Forelimb muscle (tissue), 1 donor: ENCODE data around the gene SDR42E2. TPM values are rescaled to one million over a fixed set of nuclear protein-coding genes. Genes with fewer than 3 reads are reported as not detected.
"Not testable (repeated sequence)": the region's sequence is repeated elsewhere in the genome, so short reads cannot be mapped to it uniquely, and the experiment has no call there.

Source experiments
- DNase-seq: peaks from one replicate; pipeline ENCODE4 v3.0.0-alpha.2; 2013; ENCODE audit warnings: low read depth
- polyA plus RNA-seq: library from polyadenylated mRNA; unstranded; fragments of 120-200 nt; gene quantifications from one replicate; pipeline ENCODE4 v1.2.1, GENCODE V29; 2013; ENCODE audit not compliant: insufficient read length

SDR42E2 gene
- polyA plus RNA-seq, 1 donor, result not detected

GRCh38 chr16:22161401-22161800 is 905 bp upstream of the SDR42E2 start:
- DNase-seq, result no peak

GRCh38 chr16:22162656-22163009 is 327 bp downstream of the SDR42E2 start:
- no peak for DNase-seq

GRCh38 chr16:22163806-22164205 is 1.5 kb downstream of the SDR42E2 start:
- DNase-seq, result no peak

GRCh38 chr16:22164482-22164881 is 2.2 kb downstream of the SDR42E2 start:
- DNase-seq, result no peak

GRCh38 chr16:22165508-22166285 is 3.4 kb downstream of the SDR42E2 start:
- DNase-seq, result no peak

- DNase-seq, result no peak
These were observed 9.6 kb downstream of the SDR42E2 start for GRCh38 chr16:22171953-22172352.

- not testable (repeated sequence) for DNase-seq
These were observed 10.3 kb downstream of the SDR42E2 start for GRCh38 chr16:22172642-22173041.

- DNase-seq, result no peak
These were observed 12.3 kb downstream of the SDR42E2 start for GRCh38 chr16:22174642-22175041.

GRCh38 chr16:22177968-22178930 is 15.9 kb downstream of the SDR42E2 start:
- DNase-seq, result no peak

GRCh38 chr16:22181426-22181825 is 19.1 kb downstream of the SDR42E2 start:
- no peak for DNase-seq

GRCh38 chr16:22181843-22182242 is 19.5 kb downstream of the SDR42E2 start:
- DNase-seq, result no peak

- DNase-seq, result no peak
These were observed 21.0 kb downstream of the SDR42E2 start for GRCh38 chr16:22183335-22183734.

GRCh38 chr16:22183901-22184614 is 21.8 kb downstream of the SDR42E2 start:
- DNase-seq, result no peak

- DNase-seq, result no peak
These were observed 22.3 kb downstream of the SDR42E2 start for GRCh38 chr16:22184615-22184968.

- DNase-seq, result no peak
These were observed 24.2 kb downstream of the SDR42E2 start for GRCh38 chr16:22186517-22186916.

GRCh38 chr16:22188267-22188594 is 25.9 kb downstream of the SDR42E2 start:
- no peak for DNase-seq

GRCh38 chr16:22188595-22189442 is 26.5 kb downstream of the SDR42E2 start:
- DNase-seq, result no peak

GRCh38 chr16:22189473-22190080 is 27.3 kb downstream of the SDR42E2 start:
- DNase-seq, result no peak

GRCh38 chr16:22190081-22190775 is 27.9 kb downstream of the SDR42E2 start:
- peak; percentile 94 for DNase-seq
